Testis (tissue), 3 donors: ENCODE data around the gene COMMD7. TPM values are rescaled to one million over a fixed set of nuclear protein-coding genes. Genes with fewer than 3 reads are reported as not detected.
"Not testable (repeated sequence)": the region's sequence is repeated elsewhere in the genome, so short reads cannot be mapped to it uniquely, and the experiment has no call there.

Experiments
- DNase-seq: peaks from one replicate; pipeline ENCODE4 v3.0.0-alpha.2; 2019
- H3K27ac ChIP-seq, 2 donors: fragments of 200-600 bp; sonication (generic); one replicate each; pipeline ENCODE4 v1.5.1; 2019
- H3K27me3 ChIP-seq: fragments of 200-600 bp; sonication (generic); one replicate; pipeline ENCODE4 v1.5.1; 2019
- H3K36me3 ChIP-seq: fragments of 200-600 bp; sonication (generic); one replicate; pipeline ENCODE4 v1.5.1; 2017; ENCODE audit warnings: low read depth; ENCODE audit errors: missing control alignments
- H3K4me1 ChIP-seq: fragments of 200-600 bp; sonication (generic); one replicate; pipeline ENCODE4 v1.5.1; 2019
- H3K4me3 ChIP-seq, 2 donors: fragments of 200-600 bp; sonication (generic); one replicate each; pipeline ENCODE4 v1.5.1; 2017 to 2019
- H3K9me3 ChIP-seq: fragments of 200-600 bp; sonication (generic); one replicate; pipeline ENCODE4 v1.5.1; 2017
- POLR2A ChIP-seq: fragments of 450-650 bp; IDR thresholded peaks from one replicate; pipeline ENCODE4 v1.6.1; 2017; ENCODE audit warnings: antibody characterized with exemption, mild to moderate bottlenecking, moderate library complexity
- WGBS, 2 donors: methylation state at CpG; one replicate each; pipeline ENCODE4 v1.1.5; 2018; 5-methylcytosine and 5-hydroxymethylcytosine counted together
- intact Hi-C: fragments of 100-400 bp; cut with DNase I; formaldehyde crosslinking; loops from one replicate; pipeline ENCODE4 v1.15.1; 2023; ENCODE audit warnings: low total_unique reads
- polyA plus RNA-seq: library from polyadenylated mRNA; stranded (reverse); fragments of 350-450 nt; fragmentation: Illumina TruSeq; extraction: RNeasy Lipid Tissue Mini Kit (QIAGEN cat#74804); gene quantifications from one replicate; pipeline ENCODE4 v1.2.3, GENCODE V29; 2014; ENCODE audit warnings: low read depth, low replicate concordance; ENCODE audit not compliant: insufficient read depth
- total RNA-seq, 2 donors: library from RNA; depleted of rRNA; stranded (reverse); fragments of >200 nt; gene quantifications; one replicate each; pipeline ENCODE4 v1.2.3, GENCODE V29; 2016
- TF ChIP-seq, protein P1 (sequence below), 3 experiments: fragments of 450-650 bp in 2 of 3; fragments of 200-600 bp in 1 of 3; sonication (generic) in 1 of 3; IDR thresholded peaks; one replicate each; pipeline ENCODE4 v1.5.1; 2016 to 2019; ENCODE audit warnings: antibody characterized with exemption in 3 of 3, mild to moderate bottlenecking in 2 of 3, moderate library complexity in 1 of 3

The COMMD7 gene
- total and polyA plus RNA-seq, 3 donors from 2014 or later, result 18.0 to 26.0 (median 21.8) TPM

DNA sequence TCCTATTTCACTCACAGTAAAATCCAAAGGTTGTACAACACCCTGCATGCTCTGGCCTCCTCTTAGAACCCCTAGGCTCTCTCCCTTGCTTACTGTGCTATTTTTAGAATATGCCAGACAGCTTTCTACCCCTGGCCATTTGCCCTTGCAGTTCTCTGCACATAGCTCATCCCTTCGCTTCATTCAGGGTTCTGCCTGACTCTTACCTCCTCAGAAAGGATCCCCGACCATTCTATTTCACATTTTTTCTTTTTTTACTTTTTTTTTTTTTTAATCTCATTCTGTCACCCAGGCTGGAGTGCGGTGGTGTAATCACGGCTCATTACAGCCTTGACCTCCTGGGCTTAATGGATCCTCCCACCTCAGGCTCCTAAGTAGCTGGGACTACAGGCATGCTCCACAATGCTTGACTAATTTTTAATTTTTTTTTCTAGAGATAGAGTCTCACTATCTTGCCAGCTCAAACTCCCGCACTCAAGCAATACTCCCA is 33.6 kb downstream of the COMMD7 start:
- Histone ChIP-seq H3K4me3 (no peak overlapping the region), H3K36me3 (no peaks in the 10 kb centered on the region), H3K9me3 (no peaks in the 10 kb centered on the region), H3K27ac (peak overlapping the region in 1 of 2 donors; percentile 68), H3K4me1 (peaks cover 19% of the 10 kb centered on the region), H3K27me3 (no peaks in the 10 kb centered on the region)
- intact Hi-C loops, result no loop called here
- TF ChIP-seq POLR2A, result no peak
- TF ChIP-seq, protein P1, sequence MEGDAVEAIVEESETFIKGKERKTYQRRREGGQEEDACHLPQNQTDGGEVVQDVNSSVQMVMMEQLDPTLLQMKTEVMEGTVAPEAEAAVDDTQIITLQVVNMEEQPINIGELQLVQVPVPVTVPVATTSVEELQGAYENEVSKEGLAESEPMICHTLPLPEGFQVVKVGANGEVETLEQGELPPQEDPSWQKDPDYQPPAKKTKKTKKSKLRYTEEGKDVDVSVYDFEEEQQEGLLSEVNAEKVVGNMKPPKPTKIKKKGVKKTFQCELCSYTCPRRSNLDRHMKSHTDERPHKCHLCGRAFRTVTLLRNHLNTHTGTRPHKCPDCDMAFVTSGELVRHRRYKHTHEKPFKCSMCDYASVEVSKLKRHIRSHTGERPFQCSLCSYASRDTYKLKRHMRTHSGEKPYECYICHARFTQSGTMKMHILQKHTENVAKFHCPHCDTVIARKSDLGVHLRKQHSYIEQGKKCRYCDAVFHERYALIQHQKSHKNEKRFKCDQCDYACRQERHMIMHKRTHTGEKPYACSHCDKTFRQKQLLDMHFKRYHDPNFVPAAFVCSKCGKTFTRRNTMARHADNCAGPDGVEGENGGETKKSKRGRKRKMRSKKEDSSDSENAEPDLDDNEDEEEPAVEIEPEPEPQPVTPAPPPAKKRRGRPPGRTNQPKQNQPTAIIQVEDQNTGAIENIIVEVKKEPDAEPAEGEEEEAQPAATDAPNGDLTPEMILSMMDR (IDR thresholded peaks at IDR 0.05), result no peak
- DNase-seq, result peak; percentile 45
- 35 to 46% methylated on average over 5 of the region's 5 CpGs for WGBS, 2 donors

DNA sequence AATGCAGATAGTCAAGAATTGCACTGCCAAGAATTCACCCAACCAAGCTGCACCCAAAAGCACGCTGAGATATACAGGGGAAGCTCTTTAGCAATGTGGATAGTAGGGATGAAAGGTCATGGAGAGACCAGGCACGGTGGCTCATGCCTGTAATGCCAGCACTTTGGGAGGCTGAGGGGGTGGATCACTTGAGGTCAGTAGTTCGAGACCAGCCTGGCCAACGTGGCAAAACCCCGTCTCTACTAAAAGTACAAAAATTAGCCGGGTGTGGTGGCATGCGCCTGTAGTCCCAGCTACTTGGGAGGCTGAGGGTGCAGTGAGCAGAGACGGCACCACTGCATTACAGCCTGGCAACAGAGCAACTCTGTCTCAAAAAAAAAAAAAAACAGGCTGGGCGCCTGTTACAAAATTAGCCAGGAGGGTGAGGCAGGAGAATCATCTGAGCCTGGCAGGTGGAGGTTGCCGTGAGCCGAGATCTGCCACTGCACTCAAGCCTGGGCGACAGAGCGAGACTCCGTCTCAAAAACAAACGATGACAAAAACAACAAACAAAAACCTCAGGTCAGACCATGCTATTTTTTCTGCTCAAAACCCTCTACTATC is 34.1 kb downstream of the COMMD7 start:
- DNase-seq, intact Hi-C loops, H3K27me3 ChIP-seq, H3K9me3 ChIP-seq, H3K36me3 ChIP-seq, H3K4me3 ChIP-seq: not testable (repeated sequence)
- H3K27ac ChIP-seq, result peak overlapping the region in 1 of 2 donors; percentile 68
- WGBS, 2 donors, result 69 to 78% methylated on average over 15 of the region's 15 CpGs
- peaks cover 19% of the 10 kb centered on the region for H3K4me1 ChIP-seq

- no peaks in the 10 kb centered on the region for H3K9me3 ChIP-seq
- H3K27ac ChIP-seq, result peak overlapping the region in 1 of 2 donors; percentile 68
- peaks cover 19% of the 10 kb centered on the region for H3K4me1 ChIP-seq
- no peaks in the 10 kb centered on the region for H3K27me3 ChIP-seq
- no peak for DNase-seq
- TF ChIP-seq, protein P1 (IDR thresholded peaks at IDR 0.05), result no peak
- TF ChIP-seq POLR2A, result no peak
- H3K36me3 ChIP-seq, result no peaks in the 10 kb centered on the region
- intact Hi-C loops, result no loop called here
- WGBS, 2 donors, result 72 to 77% methylated on average over 5 of the region's 5 CpGs
- no peak overlapping the region for H3K4me3 ChIP-seq
These were observed 35.3 kb downstream of the COMMD7 start for GRCh38 chr20:32707691-32708581.

DNA sequence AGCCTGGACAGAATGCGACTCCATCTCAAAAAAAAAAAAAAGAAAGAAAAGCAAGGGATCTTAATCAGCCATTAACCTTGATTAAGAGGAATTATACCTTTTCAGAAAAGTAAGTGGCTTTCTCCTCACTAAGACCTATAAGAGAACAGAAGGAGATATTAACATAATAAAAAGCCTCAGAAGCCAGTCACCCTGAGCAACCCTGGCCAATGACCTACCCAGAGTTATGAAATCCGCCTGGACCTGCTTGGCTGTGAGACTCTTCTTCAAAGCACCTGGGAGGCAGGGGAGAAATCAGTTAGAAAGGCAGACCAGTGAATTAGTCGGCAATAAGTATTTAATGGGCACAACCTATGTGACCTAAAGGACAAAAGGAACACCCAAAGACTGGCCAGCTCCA is 36.8 kb downstream of the COMMD7 start:
- intact Hi-C loops, result no loop called here
- no peak overlapping the region for H3K4me3 ChIP-seq
- H3K27ac ChIP-seq, result no peak overlapping the region
- peaks cover 18% of the 10 kb centered on the region for H3K4me1 ChIP-seq
- no peaks in the 10 kb centered on the region for H3K36me3 ChIP-seq
- no peaks in the 10 kb centered on the region for H3K27me3 ChIP-seq
- WGBS, 2 donors, result 85 to 91% methylated on average over 3 of the region's 3 CpGs
- TF ChIP-seq, protein P1 (IDR thresholded peaks at IDR 0.05), result no peak
- no peak for TF ChIP-seq POLR2A
- DNase-seq, result no peak
- H3K9me3 ChIP-seq, result no peaks in the 10 kb centered on the region

GRCh38 chr20:32702706-32703425 is 40.4 kb downstream of the COMMD7 start:
- DNase-seq, result no peak
- WGBS, 2 donors, result 55 to 64% methylated on average over 9 of the region's 9 CpGs
- Histone ChIP-seq H3K4me3 (no peak overlapping the region), H3K36me3 (no peaks in the 10 kb centered on the region), H3K27ac (no peak overlapping the region), H3K9me3 (no peaks in the 10 kb centered on the region), H3K4me1 (no peaks in the 10 kb centered on the region), H3K27me3 (no peaks in the 10 kb centered on the region)
- TF ChIP-seq, protein P1 (IDR thresholded peaks at IDR 0.05), result no peak
- TF ChIP-seq POLR2A, result no peak
- intact Hi-C loops, result no loop called here
